Measurements from ENCODE around the gene NEURL3.

Gene NEURL3

DNA sequence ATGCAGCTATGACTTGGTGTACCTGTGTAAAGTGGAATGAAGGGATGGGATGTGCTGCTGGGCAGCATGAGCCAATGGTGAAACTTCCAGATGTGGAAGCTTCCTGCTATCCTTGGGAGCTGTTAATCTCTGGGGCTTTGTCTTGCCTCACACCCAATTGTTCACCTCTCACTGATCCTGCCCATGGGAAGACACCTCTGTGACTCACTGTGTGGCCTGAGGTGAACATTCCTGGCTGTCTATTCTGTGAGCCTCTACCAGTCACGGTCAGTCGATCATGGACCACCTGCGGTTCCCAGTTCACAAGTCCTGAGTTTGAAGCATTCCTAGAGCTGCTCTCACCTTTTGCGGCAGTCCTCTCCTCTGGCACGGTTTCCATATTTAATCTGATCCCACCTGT is 12.1 kb downstream of the NEURL3 start:
- Histone ChIP-seq H3K4me3 (no peak overlapping the region), H3K4me2 (no peak overlapping the region), H3K9me3 (replicated peaks in 1 of 11) (peaks cover 14 to 30% (median 23%) of the 10 kb centered on the region in 11 experiments), H3K9ac (no peak overlapping the region), H3K4me1 (peaks cover 0 to 32% (median 7%) of the 10 kb centered on the region in 10 experiments; a peak in 7 of 20 replicates), H4K20me1 (no peaks in the 10 kb centered on the region), H3K27me3 (no peaks in the 10 kb centered on the region), H3K36me3 (no peaks in the 10 kb centered on the region), H3K27ac (no peak overlapping the region)
- TF ChIP-seq Cebpa-rat (IDR thresholded peaks at IDR 0.05) = no peak

- no peaks in the 10 kb centered on the region for H4K20me1 ChIP-seq
- H3K27ac ChIP-seq = no peak overlapping the region
- no peaks in the 10 kb centered on the region for H3K27me3 ChIP-seq
- TF ChIP-seq Cebpa-rat (IDR thresholded peaks at IDR 0.05) = no peak
- H3K9me3 ChIP-seq (replicated peaks in 1 of 11) = peaks cover 14 to 30% (median 23%) of the 10 kb centered on the region in 11 experiments
- peaks cover 0 to 43% (median under 1%) of the 10 kb centered on the region in 10 experiments; a peak in 8 of 20 replicates for H3K4me1 ChIP-seq
- H3K4me2 ChIP-seq = no peak overlapping the region
- H3K4me3 ChIP-seq = no peak overlapping the region
- H3K36me3 ChIP-seq = no peaks in the 10 kb centered on the region
- no peak overlapping the region for H3K9ac ChIP-seq
Observed at GRCh38 chr2:96491860-96492497, 13.2 kb downstream of the NEURL3 start.

DNA sequence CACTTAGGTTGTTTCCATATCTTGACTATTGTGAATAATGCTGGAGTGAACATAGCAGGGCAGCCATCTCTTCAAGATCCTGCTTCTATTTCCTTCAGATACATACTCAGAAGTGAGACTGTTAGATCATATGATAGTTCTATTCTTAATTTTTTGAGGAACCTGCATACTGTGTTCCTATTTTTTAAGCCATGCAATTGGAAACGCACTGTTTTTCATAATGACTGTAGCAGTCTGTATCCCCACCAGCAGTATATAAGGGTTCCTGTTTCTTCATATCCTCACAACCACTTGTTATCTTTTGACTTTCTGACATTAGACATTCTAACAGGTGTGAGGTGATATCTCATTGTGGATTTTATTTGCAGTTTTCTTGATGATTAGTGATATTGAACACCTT is 15.5 kb downstream of the NEURL3 start:
- Histone ChIP-seq H3K4me3 (no peak overlapping the region), H3K36me3 (no peaks in the 10 kb centered on the region), H3K27me3 (no peaks in the 10 kb centered on the region), H3K9me3 (replicated peaks in 1 of 11) (peaks cover 7 to 15% (median 12%) of the 10 kb centered on the region in 11 experiments), H4K20me1 (no peaks in the 10 kb centered on the region), H3K9ac (peak overlapping the region in 2 of 11 experiments; percentile 51 to 61; a peak in 3 of 22 replicates), H3K27ac (peak overlapping the region in 3 of 11 experiments; percentile 62 to 89 (median 84); a peak in 6 of 22 replicates), H3K4me2 (peak overlapping the region in 2 of 11 experiments; percentile 70 to 82; a peak in 4 of 22 replicates), H3K4me1 (peaks cover 14 to 62% (median 20%) of the 10 kb centered on the region in 10 experiments)
- no peak for TF ChIP-seq Cebpa-rat (IDR thresholded peaks at IDR 0.05)

GRCh38 chr2:96489261-96489660 is 15.9 kb downstream of the NEURL3 start:
- peaks cover 14 to 66% (median 20%) of the 10 kb centered on the region in 10 experiments for H3K4me1 ChIP-seq
- peak overlapping the region in 3 of 11 experiments; percentile 62 to 89 (median 84); a peak in 6 of 22 replicates for H3K27ac ChIP-seq
- TF ChIP-seq Cebpa-rat (IDR thresholded peaks at IDR 0.05) = no peak
- H3K4me2 ChIP-seq = peak overlapping the region in 2 of 11 experiments; percentile 70 to 82; a peak in 4 of 22 replicates
- no peak overlapping the region for H3K4me3 ChIP-seq
- H3K36me3 ChIP-seq = no peaks in the 10 kb centered on the region
- H4K20me1 ChIP-seq = no peaks in the 10 kb centered on the region
- peaks cover 3 to 11% (median 8%) of the 10 kb centered on the region in 11 experiments for H3K9me3 ChIP-seq (replicated peaks in 1 of 11)
- no peaks in the 10 kb centered on the region for H3K27me3 ChIP-seq
- peak overlapping the region in 2 of 11 experiments; percentile 51 to 61; a peak in 3 of 22 replicates for H3K9ac ChIP-seq

DNA sequence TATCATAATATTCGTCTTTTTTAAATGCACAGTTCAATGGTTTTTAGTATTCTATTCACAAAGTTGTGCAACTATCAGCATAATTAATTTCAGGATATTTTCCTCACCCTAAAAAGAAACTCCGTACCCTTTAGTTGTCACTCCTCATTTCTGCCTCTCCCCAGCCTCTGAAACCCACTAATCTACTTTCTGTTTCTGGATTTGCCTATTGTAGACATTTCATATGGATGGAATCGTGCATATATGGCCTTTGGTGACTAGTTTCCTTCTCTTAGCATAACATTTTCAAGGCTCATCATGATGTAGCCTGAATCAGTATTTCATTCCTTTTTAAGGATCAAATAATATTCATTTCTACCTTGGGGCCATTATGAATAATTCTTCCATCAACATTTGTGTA is 18.5 kb downstream of the NEURL3 start:
- H3K4me1 ChIP-seq = peaks cover 14 to 69% (median 20%) of the 10 kb centered on the region in 10 experiments
- no peaks in the 10 kb centered on the region for H3K27me3 ChIP-seq
- peak overlapping the region in 10 of 11 experiments; percentile 39 to 91 (median 76); a peak in 14 of 22 replicates for H3K27ac ChIP-seq
- H3K9me3 ChIP-seq (replicated peaks in 1 of 11) = peaks cover 0 to 9% (median 0%) of the 10 kb centered on the region in 11 experiments; a peak in 7 of 22 replicates
- no peaks in the 10 kb centered on the region for H3K36me3 ChIP-seq
- peak overlapping the region; percentile 70 to 92 (median 83) for H3K4me2 ChIP-seq
- H3K4me3 ChIP-seq = peak overlapping the region in 5 of 10 experiments; percentile 43 to 67 (median 52); a peak in 10 of 20 replicates
- no peak for TF ChIP-seq Cebpa-rat (IDR thresholded peaks at IDR 0.05)
- no peaks in the 10 kb centered on the region for H4K20me1 ChIP-seq
- peak overlapping the region; percentile 61 to 85 (median 71); a peak in 17 of 22 replicates for H3K9ac ChIP-seq

GRCh38 chr2:96485751-96486651 is 19.2 kb downstream of the NEURL3 start:
- Histone ChIP-seq H3K9ac (peak overlapping the region; percentile 61 to 85 (median 71)), H3K27ac (peak overlapping the region; percentile 27 to 91 (median 73); a peak in 21 of 22 replicates), H3K9me3 (replicated peaks in 1 of 11) (peaks cover 0 to 11% (median 4%) of the 10 kb centered on the region in 11 experiments; a peak in 9 of 22 replicates), H3K36me3 (no peaks in the 10 kb centered on the region), H4K20me1 (no peaks in the 10 kb centered on the region), H3K27me3 (no peaks in the 10 kb centered on the region), H3K4me1 (peaks cover 14 to 67% (median 20%) of the 10 kb centered on the region in 10 experiments), H3K4me3 (peak overlapping the region; percentile 34 to 67 (median 52); a peak in 19 of 20 replicates), H3K4me2 (peak overlapping the region; percentile 70 to 92 (median 83))
- TF ChIP-seq Cebpa-rat (IDR thresholded peaks at IDR 0.05) = no peak

DNA sequence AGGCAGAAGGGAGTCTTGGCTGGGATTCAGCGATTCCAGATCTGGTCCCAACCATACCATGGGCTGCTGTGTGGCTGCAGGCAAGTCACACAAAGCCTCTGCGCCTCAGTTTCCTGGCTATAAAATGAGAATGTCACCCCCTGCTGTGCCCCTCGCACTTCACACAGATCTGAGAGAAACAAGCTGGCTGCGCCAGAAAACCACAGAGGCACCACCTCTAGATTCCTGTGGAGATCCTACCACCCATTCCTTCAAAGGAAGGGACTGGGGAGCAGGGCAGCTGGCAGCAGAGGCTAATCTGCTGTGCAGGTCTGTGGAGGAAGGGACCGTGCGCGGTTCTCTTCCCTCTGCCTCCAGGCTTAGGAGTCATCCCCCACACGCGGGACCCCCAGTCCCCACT is 19.8 kb downstream of the NEURL3 start:
- H3K9ac ChIP-seq = peak overlapping the region in 9 of 11 experiments; percentile 61 to 85 (median 75); a peak in 14 of 22 replicates
- peak overlapping the region; percentile 70 to 92 (median 83) for H3K4me2 ChIP-seq
- no peaks in the 10 kb centered on the region for H4K20me1 ChIP-seq
- no peaks in the 10 kb centered on the region for H3K36me3 ChIP-seq
- H3K9me3 ChIP-seq (replicated peaks in 1 of 11) = peaks cover 0 to 13% (median 6%) of the 10 kb centered on the region in 11 experiments; a peak in 14 of 22 replicates
- no peaks in the 10 kb centered on the region for H3K27me3 ChIP-seq
- no peak for TF ChIP-seq Cebpa-rat (IDR thresholded peaks at IDR 0.05)
- H3K4me3 ChIP-seq = peak overlapping the region in 6 of 10 experiments; percentile 43 to 67 (median 53); a peak in 7 of 20 replicates
- peak overlapping the region in 9 of 11 experiments; percentile 59 to 91 (median 79); a peak in 17 of 22 replicates for H3K27ac ChIP-seq
- H3K4me1 ChIP-seq = peaks cover 14 to 60% (median 20%) of the 10 kb centered on the region in 10 experiments

DNA sequence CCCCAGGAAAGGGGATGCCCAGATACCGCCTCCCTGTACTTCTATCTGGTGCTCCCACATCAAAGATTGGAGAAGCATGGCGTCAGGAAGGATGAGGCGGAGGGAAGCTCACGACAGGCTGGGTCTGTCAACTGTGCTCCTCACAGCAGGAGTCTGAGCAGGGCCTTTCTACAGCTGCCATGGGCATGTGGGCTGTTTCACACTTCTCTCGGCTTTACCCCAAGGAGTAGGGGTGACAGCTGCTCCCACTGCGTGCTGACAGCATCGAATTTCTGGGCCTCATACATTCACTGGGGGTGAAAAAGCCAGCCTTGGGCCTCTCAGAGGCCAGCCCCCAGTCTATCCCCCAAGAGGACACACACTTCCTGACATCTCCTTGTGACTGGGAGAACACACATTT is 21.1 kb downstream of the NEURL3 start:
- H3K27me3 ChIP-seq = no peaks in the 10 kb centered on the region

More for the DNA sequence above, 21.1 kb downstream of the NEURL3 start:
- Histone ChIP-seq H3K4me3 (no peak overlapping the region), H3K4me1 (peaks cover 14 to 47% (median 20%) of the 10 kb centered on the region in 10 experiments), H3K36me3 (no peaks in the 10 kb centered on the region), H3K9me3 (replicated peaks in 1 of 11) (peaks cover 0 to 14% (median 7%) of the 10 kb centered on the region in 11 experiments; a peak in 10 of 22 replicates), H3K27ac (no peak overlapping the region), H4K20me1 (no peaks in the 10 kb centered on the region), H3K4me2 (peak overlapping the region in 2 of 11 experiments; percentile 86 to 92; a peak in 3 of 22 replicates), H3K9ac (no peak overlapping the region)
- TF ChIP-seq Cebpa-rat (IDR thresholded peaks at IDR 0.05) = no peak
